Aorta (tissue), 5 donors: ENCODE data around the gene KRTAP4-16. TPM values are rescaled to one million over a fixed set of nuclear protein-coding genes. Genes with fewer than 3 reads are reported as not detected.
"Not testable (repeated sequence)": the region's sequence is repeated elsewhere in the genome, so short reads cannot be mapped to it uniquely, and the experiment has no call there.

Source experiments
- ATAC-seq: fragments of 200-7000 bp; cut with Tn5 transposase; one replicate; pipeline ENCODE4 v1.9.1; 2022; ENCODE audit warnings: moderate library complexity; ENCODE audit not compliant: low FRiP score
- DNase-seq, 2 donors: peaks; one replicate each; pipeline ENCODE4 v3.0.0-alpha.2; 2020
- H3K27ac ChIP-seq, 2 donors: one replicate each; pipeline ENCODE4 v1.5.1; 2013; ENCODE audit warnings: low read length in 2 of 2, mild to moderate bottlenecking in 2 of 2, moderate library complexity in 2 of 2, control low read depth in 1 of 2, inconsistent platforms in 1 of 2, low read depth in 1 of 2
- H3K27me3 ChIP-seq, 2 donors: one replicate each; pipeline ENCODE4 v1.6.1; 2013; ENCODE audit warnings: control low read depth in 1 of 2, low read length in 1 of 2, mild to moderate bottlenecking in 1 of 2, moderate library complexity in 1 of 2; ENCODE audit not compliant: insufficient read depth in 2 of 2, control insufficient read depth in 1 of 2
- H3K36me3 ChIP-seq, 2 donors: one replicate each; pipeline ENCODE4 v1.6.1; 2013; ENCODE audit warnings: control low read depth in 1 of 2, low read length in 1 of 2, mild to moderate bottlenecking in 1 of 2; ENCODE audit not compliant: insufficient read depth in 2 of 2, control insufficient read depth in 1 of 2
- H3K4me1 ChIP-seq, 2 donors: one replicate each; pipeline ENCODE4 v1.6.1; 2013; ENCODE audit warnings: low read length in 2 of 2, control low read depth in 1 of 2, mild to moderate bottlenecking in 1 of 2, moderate library complexity in 1 of 2; ENCODE audit not compliant: insufficient read depth in 2 of 2, control insufficient read depth in 1 of 2
- H3K4me3 ChIP-seq, 2 donors: one replicate each; pipeline ENCODE4 v1.5.1; 2013; ENCODE audit warnings: low read length in 2 of 2, control low read depth in 1 of 2, mild to moderate bottlenecking in 1 of 2
- H3K9me3 ChIP-seq: one replicate; pipeline ENCODE4 v1.6.1; 2013; ENCODE audit warnings: mild to moderate bottlenecking, low read length; ENCODE audit not compliant: control insufficient read depth
- WGBS, 2 donors: extraction: QIAGEN DNeasy Blood & Tissue Kit; methylation state at CpG; one replicate each; pipeline ENCODE4 v1.1.7; 2013; 5-methylcytosine and 5-hydroxymethylcytosine counted together
- intact Hi-C, 2 donors: fragments of 100-400 bp; cut with DNase I; formaldehyde crosslinking; loops; one replicate each; pipeline versions ENCODE4 v1.14.2 to v1.15.0; 2022
- polyA plus RNA-seq, 2 donors: library from polyadenylated mRNA; stranded (reverse); fragments of 200-250 nt; gene quantifications; one replicate each; pipeline ENCODE4 v1.2.3, GENCODE V29; 2013
- total RNA-seq, 2 donors: library from RNA; stranded (reverse); fragmentation: NEBNext Ultra II Directional; extraction: Animal tissue kit (Norgen Biotek cat#: 25700); gene quantifications; one replicate each; pipeline ENCODE4 v1.2.1, GENCODE V29; 2021
- donor health status: healthy with polysubstance abuse.
- donor health status: Bipolar disorder and iron deficiency.
- donor health status: DM: no; HTN: no; CAD: no.
- donor health status: DM: no; HTN: no; CAD: no.
- donor health status: DM: yes; HTN: yes; CAD: no.

The KRTAP4-16 gene
- total and polyA plus RNA-seq, 4 donors: not detected

GRCh38 chr17:41107941-41108450 is 6.0 kb upstream of the KRTAP4-16 start:
- Histone ChIP-seq H3K36me3 (no peaks in the 10 kb centered on the region), H3K27ac (no peak overlapping the region), H3K4me1 (no peaks in the 10 kb centered on the region), H3K9me3 (peaks cover 1% of the 10 kb centered on the region), H3K4me3 (no peak overlapping the region), H3K27me3 (no peaks in the 10 kb centered on the region)
- 63 to 69% methylated on average over 1 of the region's 1 CpG for whole genome bisulfite sequencing, 2 donors
- intact Hi-C loops: no loop called here
- ATAC-seq (no peak), DNase-seq (no peak)

GRCh38 chr17:41105347-41105746 is 3.3 kb upstream of the KRTAP4-16 start, which contains the start of gene KRTAP4-9:
KRTAP4-9 (plus strand) TSS chr17:41105389; CDS start chr17:41105389, 0 bp downstream.
- DNase-seq, H3K9me3 ChIP-seq, H3K27me3 ChIP-seq, H3K4me3 ChIP-seq, H3K27ac ChIP-seq, H3K36me3 ChIP-seq, ATAC-seq, H3K4me1 ChIP-seq, intact Hi-C loops: not testable (repeated sequence)
- 49 to 64% methylated on average over 8 to 10 of the region's 10 CpGs for WGBS, 2 donors

DNA sequence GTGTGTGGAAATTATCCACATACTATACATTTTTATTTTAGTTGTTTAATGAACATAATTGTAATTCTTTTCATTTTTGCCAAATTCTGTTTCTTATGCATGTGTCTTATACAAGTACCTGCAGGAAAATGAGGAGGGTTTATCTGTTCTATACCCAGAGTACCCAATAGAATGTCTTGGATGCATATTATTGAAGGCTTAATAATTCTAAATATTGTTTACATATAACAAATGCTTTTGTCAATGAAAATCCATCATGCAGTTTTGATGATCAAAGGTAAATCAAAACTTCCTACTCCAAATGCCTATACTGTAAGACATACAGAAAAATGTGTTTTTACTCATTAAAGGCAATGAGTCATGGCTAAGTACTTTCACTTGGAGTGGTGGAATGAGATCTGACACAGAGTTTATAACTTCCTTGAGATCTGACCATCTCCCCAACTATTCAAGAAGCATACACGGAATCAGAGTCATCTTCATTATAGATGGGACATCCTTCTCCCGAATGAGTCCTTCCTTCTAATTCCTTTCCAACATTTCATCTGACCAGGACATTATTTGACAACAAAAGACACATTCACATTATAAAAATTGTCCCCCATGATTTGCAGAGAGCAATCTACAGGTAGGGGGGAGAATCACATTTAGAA is 2.5 kb upstream of the KRTAP4-16 start:
- H3K4me1 ChIP-seq: not testable (repeated sequence)

DNA sequence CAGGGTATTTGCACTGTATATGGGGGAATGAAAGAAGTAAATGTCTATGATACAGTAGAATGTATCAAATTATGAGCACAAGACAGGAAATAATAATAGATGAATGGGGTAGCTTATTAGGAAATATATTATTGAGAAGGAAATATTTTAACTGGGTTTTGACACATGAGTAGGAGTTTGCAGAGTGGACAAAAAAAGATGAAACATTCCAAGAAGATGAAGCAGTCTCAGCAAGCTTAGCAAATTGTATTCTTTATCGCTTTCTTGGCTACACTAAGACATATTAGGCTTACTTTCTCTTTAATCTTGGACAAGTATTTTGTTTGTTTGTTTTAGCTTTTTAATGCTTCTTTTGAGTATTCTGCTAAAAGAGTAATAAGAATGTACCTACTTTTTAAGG is 1.9 kb upstream of the KRTAP4-16 start:
- no peaks in the 10 kb centered on the region for H3K36me3 ChIP-seq
- H3K9me3 ChIP-seq: peaks cover 3% of the 10 kb centered on the region
- no peak overlapping the region for H3K27ac ChIP-seq
- DNase-seq: no peak
- H3K27me3 ChIP-seq: no peaks in the 10 kb centered on the region
- H3K4me3 ChIP-seq: no peak overlapping the region
- ATAC-seq: no peak
- intact Hi-C loops: no loop called here
- 87 to 88% methylated on average over 1 of the region's 1 CpG for WGBS, 2 donors
- H3K4me1 ChIP-seq: no peaks in the 10 kb centered on the region

More for the DNA sequence above, 2.5 kb upstream of the KRTAP4-16 start:
- H3K4me3 ChIP-seq, H3K36me3 ChIP-seq, intact Hi-C loops, H3K27me3 ChIP-seq, H3K9me3 ChIP-seq, ATAC-seq, H3K27ac ChIP-seq, DNase-seq: not testable (repeated sequence)
- WGBS, 2 donors: 59 to 69% methylated on average over 2 of the region's 2 CpGs

DNA sequence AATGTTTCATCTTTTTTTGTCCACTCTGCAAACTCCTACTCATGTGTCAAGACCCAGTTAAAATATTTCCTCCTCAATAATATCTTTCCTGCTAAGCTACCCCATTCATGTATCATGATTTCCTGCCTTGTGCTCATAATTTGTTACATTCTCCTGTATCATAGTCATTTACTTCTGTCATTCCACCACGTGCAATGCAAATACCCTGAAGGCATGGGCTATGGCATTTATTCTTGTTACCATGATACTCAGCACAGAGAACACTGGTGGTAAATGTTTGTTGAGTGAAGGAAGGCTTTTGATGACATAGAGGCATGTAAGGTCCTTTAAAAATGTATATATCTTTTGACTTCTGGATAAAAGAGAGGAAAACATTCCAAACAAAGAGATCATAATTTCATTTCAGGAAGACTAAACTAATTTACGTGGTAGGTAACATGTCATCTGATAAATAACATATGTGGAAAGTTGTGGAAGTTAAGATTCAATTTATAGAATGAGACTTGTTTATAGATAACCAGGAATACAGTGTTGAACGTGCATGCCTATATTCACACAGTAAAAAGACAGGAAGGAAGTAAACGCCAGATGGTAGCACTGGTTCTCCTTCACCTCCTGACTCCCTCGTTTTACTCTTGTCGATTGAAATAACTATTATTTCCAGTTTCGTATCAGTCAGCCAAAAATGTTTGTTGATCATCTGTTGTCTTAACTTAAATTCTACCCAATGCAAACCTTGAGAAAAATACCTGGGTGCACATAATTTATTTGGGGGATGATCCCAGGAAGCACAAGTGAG is 2.1 kb downstream of the KRTAP4-16 start:
- H3K4me1 ChIP-seq, H3K4me3 ChIP-seq, DNase-seq, H3K27ac ChIP-seq, intact Hi-C loops, H3K36me3 ChIP-seq, H3K27me3 ChIP-seq, ATAC-seq, H3K9me3 ChIP-seq: not testable (repeated sequence)
- WGBS, 2 donors: 52 to 63% methylated on average over 7 of the region's 7 CpGs

- Histone ChIP-seq H3K4me3 (no peak overlapping the region), H3K36me3 (no peaks in the 10 kb centered on the region), H3K9me3 (peaks cover 1% of the 10 kb centered on the region), H3K27ac (no peak overlapping the region), H3K27me3 (no peaks in the 10 kb centered on the region), H3K4me1 (no peaks in the 10 kb centered on the region)
- DNase-seq (no peak), ATAC-seq (no peak)
- intact Hi-C loops: no loop called here
- 66 to 73% methylated on average over 5 to 6 of the region's 6 CpGs for WGBS, 2 donors
These were observed 3.5 kb downstream of the KRTAP4-16 start for GRCh38 chr17:41098481-41098880.

GRCh38 chr17:41098042-41098441 is 4.0 kb downstream of the KRTAP4-16 start, which contains the start of gene KRTAP4-8:
KRTAP4-8 (minus strand) TSS chr17:41098142; CDS start chr17:41098084, 58 bp downstream.
- 47 to 56% methylated on average over 4 of the region's 4 CpGs for WGBS, 2 donors
- Histone ChIP-seq H3K9me3 (peaks cover 1% of the 10 kb centered on the region), H3K27me3 (no peaks in the 10 kb centered on the region), H3K4me3 (no peak within 1 kb of the TSS), H3K4me1 (no peaks in the 10 kb centered on the region), H3K27ac (no peak within 1 kb of the TSS), H3K36me3 (no peaks in the 10 kb centered on the region)
- no peak for ATAC-seq
- intact Hi-C loops: no loop called here
- DNase-seq: no peak

GRCh38 chr17:41096055-41096454 is 6.0 kb downstream of the KRTAP4-16 start:
- Histone ChIP-seq H3K27me3 (no peaks in the 10 kb centered on the region), H3K9me3 (no peaks in the 10 kb centered on the region), H3K4me1 (no peaks in the 10 kb centered on the region), H3K4me3 (no peak overlapping the region), H3K27ac (no peak overlapping the region), H3K36me3 (no peaks in the 10 kb centered on the region)
- no peak for ATAC-seq
- intact Hi-C loops: no loop called here
- 71% methylated on average over 7 of the region's 7 CpGs for WGBS, 2 donors
- DNase-seq: no peak
